Aortic smooth muscle cell (primary cell): Measurements from ENCODE around the gene SDR39U1. TPM values are rescaled to one million over a fixed set of nuclear protein-coding genes. Genes with fewer than 3 reads are reported as not detected.

Experiments used
- total RNA-seq: library from RNA; depleted of rRNA; stranded (reverse); fragments of >200 nt; gene quantifications from 2 replicates; pipeline ENCODE4 v1.2.3, GENCODE V29; 2014

The SDR39U1 gene
- total RNA-seq, result 10.1 and 15.1 TPM in 2 replicates

GRCh38 chr14:24442240-24443052, at the start of gene SDR39U1:
Gene SDR39U1, minus strand, starts transcription at chr14:24442776. Its CDS starts 7 bp downstream, at chr14:24442769.

GRCh38 chr14:24429395-24430142, 13.0 kb downstream of the SDR39U1 start, which contains the start of the genes CBLN3 and KHNYN:
Gene CBLN3, minus strand, starts transcription at chr14:24429668. Its CDS starts 614 bp downstream, at chr14:24429054.
Gene KHNYN, plus strand, starts transcription at chr14:24429954. Its CDS starts 777 bp downstream, at chr14:24430731.

GRCh38 chr14:24398653-24399446, 43.7 kb downstream of the SDR39U1 start, which contains the start of gene NYNRIN:
Gene NYNRIN, plus strand, starts transcription at chr14:24399003. Its CDS starts 244 bp downstream, at chr14:24399247.

Other genes starting within 250 kb of the SDR39U1 start
- gene TM9SF1, start 247.3 kb downstream of the SDR39U1 start, total RNA-seq, result 52.8 and 58.4 TPM in 2 replicates
- 0.19 TPM in 1 of 2 replicates, not detected in the other for gene TSSK4, start 237.1 kb downstream of the SDR39U1 start, total RNA-seq
- gene CHMP4A, start 229.3 kb downstream of the SDR39U1 start, total RNA-seq, result 25.6 and 31.3 TPM in 2 replicates
- gene MDP1, start 226.7 kb downstream of the SDR39U1 start, total RNA-seq, result 17.4 and 21.1 TPM in 2 replicates
- 300 and 324 TPM in 2 replicates for gene NEDD8, start 210.4 kb downstream of the SDR39U1 start, total RNA-seq
- gene GMPR2, start 209.8 kb downstream of the SDR39U1 start, total RNA-seq, result 93.1 and 102 TPM in 2 replicates
- gene TINF2, start 200.2 kb downstream of the SDR39U1 start, total RNA-seq, result 51.5 and 55.1 TPM in 2 replicates
- gene TGM1, start 179.6 kb downstream of the SDR39U1 start, total RNA-seq, result 0.25 and 0.40 TPM in 2 replicates
- 20.0 and 21.7 TPM in 2 replicates for gene RABGGTA, start 171.2 kb downstream of the SDR39U1 start, total RNA-seq
- gene DHRS1, start 143.0 kb downstream of the SDR39U1 start, total RNA-seq, result 14.5 and 20.0 TPM in 2 replicates
- 16.8 and 22.3 TPM in 2 replicates for gene NOP9, start 142.9 kb downstream of the SDR39U1 start, total RNA-seq
- gene CIDEB, start 134.8 kb downstream of the SDR39U1 start, total RNA-seq, result 0.68 and 1.1 TPM in 2 replicates
- 2.0 and 2.6 TPM in 2 replicates for gene LTB4R2, start 132.6 kb downstream of the SDR39U1 start, total RNA-seq
- 0.75 and 1.1 TPM in 2 replicates for gene LTB4R, start 131.3 kb downstream of the SDR39U1 start, total RNA-seq
- gene ADCY4, start 107.7 kb downstream of the SDR39U1 start, total RNA-seq, result 2.6 and 2.9 TPM in 2 replicates
- gene RIPK3, start 102.8 kb downstream of the SDR39U1 start, total RNA-seq, result 0.19 and 0.40 TPM in 2 replicates
- gene NFATC4, start 74.6 kb downstream of the SDR39U1 start, total RNA-seq, result 32.8 and 34.5 TPM in 2 replicates
- 4.1 and 6.5 TPM in 2 replicates for gene NYNRIN, start 43.8 kb downstream of the SDR39U1 start, total RNA-seq
- 3.0 and 4.5 TPM in 2 replicates for gene CBLN3, start 13.1 kb downstream of the SDR39U1 start, total RNA-seq
- 48.1 and 48.2 TPM in 2 replicates for gene KHNYN, start 12.8 kb downstream of the SDR39U1 start, total RNA-seq
- not detected in 2 replicates for gene CMA1, start 65.5 kb upstream of the SDR39U1 start, total RNA-seq
- not detected in 2 replicates for gene CTSG, start 133.5 kb upstream of the SDR39U1 start, total RNA-seq
- gene GZMH, start 166.9 kb upstream of the SDR39U1 start, total RNA-seq, result not detected in 2 replicates
- 0.13 TPM in 1 of 2 replicates, not detected in the other for gene GZMB, start 191.4 kb upstream of the SDR39U1 start, total RNA-seq